K562 (cell line): ENCODE results near the gene SMIM21. TPM values are rescaled to one million over a fixed set of nuclear protein-coding genes. Genes with fewer than 3 reads are reported as not detected.

Experiments
- ATAC-seq: fragments of 200-7000 bp; cut with Tn5 transposase; 3 replicates; pipeline ENCODE4 v1.9.1; 2020; ENCODE audit warnings: moderate library complexity
- BruUV-seq: library from RNA; stranded (reverse); fragments of 400-500 nt; replicated peaks from 2 replicates; lab custom pipeline; 2021; lab: Mats Ljungman, UMichigan
- CTCF ChIA-PET: fragments of 300-600 bp; formaldehyde crosslinking; extraction: SDS; loops from one replicate; lab custom pipeline; 2021; ENCODE audit warnings: low intra/inter-chr PET ratio; lab: Yijun Ruan, JAX
- POLR2A ChIA-PET: fragments of 300-600, 350-650 bp; sonication (Branson Sonifier 250); formaldehyde crosslinking; extraction: SDS; loops from one replicate; lab custom pipeline; 2021; ENCODE audit warnings: antibody characterized with exemption, inconsistent platforms; lab: Yijun Ruan, JAX
- DNase-seq, 4 experiments: peaks; one replicate each; pipeline versions ENCODE4 v3.0.0 to v3.0.0-alpha.2; 2011 to 2018; ENCODE audit warnings: low spot score in 3 of 4, mixed read lengths in 3 of 4; ENCODE audit errors: extremely low read depth in 1 of 4
- FAIRE-seq: peaks from 2 replicates; lab custom pipeline; 2011; peaks lifted over from hg19 to GRCh38; lab: Jason Lieb, UNC
- H2AFZ ChIP-seq: 2 replicates; pipeline ENCODE4 v1.6.0; 2011; ENCODE audit warnings: low read depth, low read length, control low read depth, inconsistent platforms
- H3K27ac ChIP-seq: fragments of 200-600 bp; 3 replicates; pipeline ENCODE4 v1.8.0; 2011; ENCODE audit warnings: low read depth, mild to moderate bottlenecking, control low read depth, inconsistent platforms, low read length, moderate library complexity, mixed read lengths; ENCODE audit errors: extremely low read depth
- H3K27me3 ChIP-seq, 2 experiments: fragments of 300-600 bp in 1 of 2; 2 replicates in 1 of 2; 3 replicates in 1 of 2; pipeline versions ENCODE4 v1.6.0 to v1.8.0; 2011; ENCODE audit warnings: inconsistent platforms in 2 of 2, low read length in 2 of 2, mild to moderate bottlenecking in 1 of 2, mixed read lengths in 1 of 2, moderate library complexity in 1 of 2; ENCODE audit not compliant: control insufficient read depth in 2 of 2, insufficient read depth in 2 of 2
- H3K36me3 ChIP-seq: fragments of 300-600 bp; 3 replicates; pipeline ENCODE4 v1.8.0; 2011; ENCODE audit warnings: mild to moderate bottlenecking, low read length, inconsistent platforms; ENCODE audit not compliant: control insufficient read depth, insufficient read depth
- H3K4me1 ChIP-seq, 2 experiments: fragments of 200-600 bp in 1 of 2; replicated peaks in 1 of 2; 2 replicates in 1 of 2; 3 replicates in 1 of 2; pipeline versions ENCODE4 v1.5.1 to v1.8.0; 2011; ENCODE audit warnings: inconsistent platforms in 2 of 2, low read length in 2 of 2, mild to moderate bottlenecking in 1 of 2, mixed read lengths in 1 of 2, moderate library complexity in 1 of 2; ENCODE audit not compliant: control insufficient read depth in 2 of 2, insufficient read depth in 2 of 2
- H3K4me2 ChIP-seq: 2 replicates; pipeline ENCODE4 v1.6.1; 2011; ENCODE audit warnings: low read length, control low read depth, inconsistent platforms, mixed read lengths; ENCODE audit not compliant: insufficient read depth
- H3K4me3 ChIP-seq: fragments of 200-600 bp; sonication (generic), shearing (Covaris generic); 2 replicates; pipeline ENCODE4 v1.5.1; 2016; ENCODE audit warnings: control low read depth, inconsistent platforms
- H3K79me2 ChIP-seq: fragments of 200-600 bp; 3 replicates; pipeline ENCODE4 v1.8.0; 2011; ENCODE audit warnings: low read length, inconsistent platforms; ENCODE audit not compliant: control insufficient read depth, insufficient read depth
- H3K9ac ChIP-seq, 2 experiments: 2 replicates each; pipeline versions ENCODE4 v1.6.0 to v1.6.1; 2011; ENCODE audit warnings: low read depth in 2 of 2, low read length in 2 of 2, control low read depth in 1 of 2, inconsistent platforms in 1 of 2, mild to moderate bottlenecking in 1 of 2, mixed read lengths in 1 of 2; ENCODE audit not compliant: insufficient read depth in 1 of 2
- H3K9me1 ChIP-seq: one replicate; pipeline ENCODE4 v1.6.0; 2011; ENCODE audit warnings: inconsistent platforms, mild to moderate bottlenecking, low read length, moderate library complexity; ENCODE audit not compliant: control insufficient read depth, insufficient read depth
- H3K9me3 ChIP-seq: replicated peaks from 2 replicates; pipeline ENCODE4 v1.5.1; 2011; ENCODE audit warnings: low read depth, low read length, inconsistent platforms; ENCODE audit not compliant: control insufficient read depth, insufficient read depth
- H4K20me1 ChIP-seq: replicated peaks from 2 replicates; pipeline ENCODE4 v1.6.1; 2011; ENCODE audit warnings: low read length, inconsistent platforms, mixed read lengths; ENCODE audit not compliant: control insufficient read depth, insufficient read depth
- CBX2 ChIP-seq: fragments of 200-600 bp; sonication (generic); IDR thresholded peaks from one replicate; pipeline ENCODE4 v1.6.1; 2012; ENCODE audit warnings: mild to moderate bottlenecking, low read length, inconsistent platforms; ENCODE audit not compliant: insufficient read depth, poor library complexity, severe bottlenecking
- CEBPB ChIP-seq: fragments of 450-650 bp; IDR thresholded peaks from 2 replicates; pipeline ENCODE4 v1.6.1; 2016; ENCODE audit warnings: missing genetic modification characterization, missing compliant biosample characterization
- DNMT1 ChIP-seq: fragments of 450-650 bp; IDR thresholded peaks from 2 replicates; pipeline ENCODE4 v1.6.1; 2016; ENCODE audit warnings: antibody characterized with exemption, mild to moderate bottlenecking
- FOSL1 ChIP-seq: fragments of 200-800 bp; sonication (Bioruptor generic); conservative IDR thresholded peaks from 2 replicates; pipeline ENCODE4 v1.6.1; 2016; ENCODE audit warnings: missing genetic modification characterization, missing compliant biosample characterization
- KDM1A ChIP-seq, 2 experiments: fragments of 450-650 bp; IDR thresholded peaks; 2 replicates each; pipeline ENCODE4 v1.6.1; 2016; ENCODE audit warnings: mild to moderate bottlenecking in 2 of 2
- KHSRP ChIP-seq: fragments of 450-650 bp; IDR thresholded peaks from 2 replicates; pipeline ENCODE4 v1.6.1; 2017
- PRDM10 ChIP-seq: fragments of 450-650 bp; IDR thresholded peaks from 2 replicates; pipeline ENCODE4 v1.6.1; 2018; ENCODE audit not compliant: partially characterized antibody
- RBFOX2 ChIP-seq: fragments of 200-400 bp; formaldehyde crosslinking; IDR thresholded peaks from 2 replicates; pipeline ENCODE4 v1.6.1; 2017; ENCODE audit warnings: low read depth, mild to moderate bottlenecking, low read length, moderate library complexity
- RBM34 ChIP-seq: fragments of 200-400 bp; formaldehyde crosslinking; IDR thresholded peaks from 2 replicates; pipeline ENCODE4 v1.6.1; 2018; ENCODE audit warnings: low read length, borderline replicate concordance; ENCODE audit not compliant: insufficient read depth
- TRIM24 ChIP-seq, 2 experiments: fragments of 450-650 bp; IDR thresholded peaks; 2 replicates each; pipeline ENCODE4 v1.6.1; 2016
- ZNF24 ChIP-seq: fragments of 450-650 bp; IDR thresholded peaks from 2 replicates; pipeline ENCODE4 v1.6.1; 2016
- ZNF512 ChIP-seq: IDR thresholded peaks from 2 replicates; pipeline ENCODE4 v1.6.1; 2016; ENCODE audit warnings: missing genetic modification characterization, missing compliant biosample characterization
- ZNF696 ChIP-seq: fragments of 250-450 bp; sonication (Bioruptor Pico); conservative IDR thresholded peaks from 2 replicates; pipeline ENCODE4 v1.4.0; 2020; ENCODE audit warnings: mild to moderate bottlenecking, moderate library complexity
- WGBS: fragments of 100-300 bp; shearing (Covaris generic); methylation state at CpG from one replicate; pipeline ENCODE4 v1.1.6; 2016; ENCODE audit warnings: low coverage, mixed read lengths; ENCODE audit not compliant: insufficient coverage; ENCODE audit errors: missing lambda C conversion rate; 5-methylcytosine and 5-hydroxymethylcytosine counted together
- in situ Hi-C: fragments of 300-500 bp; cut with MboI; formaldehyde crosslinking; loops from 4 replicates; pipeline ENCODE4 v1.15.0; 2018; ENCODE audit warnings: inconsistent platforms, mixed read lengths
- intact Hi-C: fragments of 100-400 bp; cut with micrococcal nuclease; formaldehyde crosslinking; loops from 2 replicates; pipeline ENCODE4 v1.14.2; 2022
- polyA plus RNA-seq, 8 experiments: library from polyadenylated mRNA; depleted of rRNA in 4 of 8; stranded (reverse) in 5 of 8; unstranded in 3 of 8; fragments of >200 nt; fragmentation: Nextera tagmentation in 2 of 8; fragmentation: Illumina TruSeq in 1 of 8; extraction: Ambion mirVana in 2 of 8; extraction: Trizol in 1 of 8; gene quantifications; 2 replicates each; pipeline versions ENCODE4 v1.2.1 to v1.2.3, GENCODE V29; 2011 to 2014; ENCODE audit warnings: inconsistent platforms in 1 of 8, missing spikeins in 1 of 8
- total RNA-seq, 7 experiments: library from RNA; depleted of rRNA in 6 of 7; stranded (reverse); fragments of >200 nt in 6 of 7; fragmentation: Illumina TruSeq in 2 of 7; extraction: Trizol in 2 of 7; gene quantifications; 2 replicates each; pipeline versions ENCODE4 v1.2.1 to v1.2.3, GENCODE V29; 2011 to 2021; ENCODE audit warnings: low replicate concordance in 1 of 7
- TF ChIP-seq, protein P1 (sequence below): sonication (generic); formaldehyde crosslinking; IDR thresholded peaks from 2 replicates; pipeline ENCODE4 v1.8.0; 2022; ENCODE audit warnings: mild to moderate bottlenecking, missing genetic modification reagents
- TF ChIP-seq, protein P2 (sequence below): conservative IDR thresholded peaks from 2 replicates; pipeline ENCODE4 v1.6.1; 2011; ENCODE audit warnings: low read depth, mild to moderate bottlenecking, low read length; ENCODE audit not compliant: control insufficient read depth

Gene SMIM21
- total and polyA plus RNA-seq, 9 of the 15 experiments (the other 6 are each of a cell fraction or from before 2014, with no cell fraction given) = not detected

GRCh38 chr18:75408554-75409506 is 18.7 kb downstream of the SMIM21 start:
- ChIA-PET CTCF (no interaction called here), POLR2A (no interaction called here)
- BruUV-seq = no TSS peak
- 2% methylated on average over 9 of the region's 10 CpGs for WGBS
- Histone ChIP-seq H2AFZ (no peak overlapping the region), H3K79me2 (no peaks in the 10 kb centered on the region), H3K27me3 (peaks cover 0 to 14% of the 10 kb centered on the region in 2 experiments; a peak in 1 of 5 replicates), H3K4me3 (no peak overlapping the region), H3K4me1 (no peaks in the 10 kb centered on the region), H3K9me1 (no peaks in the 10 kb centered on the region), H3K9me3 (no peaks in the 10 kb centered on the region), H3K27ac (no peak overlapping the region), H3K4me2 (no peak overlapping the region), H4K20me1 (no peaks in the 10 kb centered on the region), H3K36me3 (no peaks in the 10 kb centered on the region), H3K9ac (no peak overlapping the region)
- intact Hi-C loops (no loop called here), in situ Hi-C loops (no loop called here)
- no peak for FAIRE-seq
- ATAC-seq = no peak
- DNase-seq = peak in 1 of 4 experiments; percentile 2
- TF ChIP-seq PRDM10 (no peak), RBM34 (no peak), RBFOX2 (no peak), TRIM24 (IDR thresholded peaks at IDR 0.05) (peak in 1 of 2 experiments; percentile 13; a peak in 1 of 4 replicates), FOSL1 (tag) (peak; percentile 83), CBX2 (no peak), KHSRP (no peak), DNMT1 (no peak), ZNF512 (no peak), CEBPB (tag) (peak; percentile 16; the same call in 1 of the 2 replicates), ZNF24 (no peak), ZNF696 (no peak), KDM1A (IDR thresholded peaks at IDR 0.05) (no peak)
- TF ChIP-seq, protein P1, sequence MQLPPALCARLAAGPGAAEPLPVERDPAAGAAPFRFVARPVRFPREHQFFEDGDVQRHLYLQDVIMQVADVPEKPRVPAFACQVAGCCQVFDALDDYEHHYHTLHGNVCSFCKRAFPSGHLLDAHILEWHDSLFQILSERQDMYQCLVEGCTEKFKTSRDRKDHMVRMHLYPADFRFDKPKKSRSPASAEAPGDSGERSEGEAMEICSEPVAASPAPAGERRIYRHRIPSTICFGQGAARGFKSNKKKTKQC (CRISPR knock-in tag) = no peak
- TF ChIP-seq, protein P2, sequence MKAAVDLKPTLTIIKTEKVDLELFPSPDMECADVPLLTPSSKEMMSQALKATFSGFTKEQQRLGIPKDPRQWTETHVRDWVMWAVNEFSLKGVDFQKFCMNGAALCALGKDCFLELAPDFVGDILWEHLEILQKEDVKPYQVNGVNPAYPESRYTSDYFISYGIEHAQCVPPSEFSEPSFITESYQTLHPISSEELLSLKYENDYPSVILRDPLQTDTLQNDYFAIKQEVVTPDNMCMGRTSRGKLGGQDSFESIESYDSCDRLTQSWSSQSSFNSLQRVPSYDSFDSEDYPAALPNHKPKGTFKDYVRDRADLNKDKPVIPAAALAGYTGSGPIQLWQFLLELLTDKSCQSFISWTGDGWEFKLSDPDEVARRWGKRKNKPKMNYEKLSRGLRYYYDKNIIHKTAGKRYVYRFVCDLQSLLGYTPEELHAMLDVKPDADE = no peak
